AG10803 (cell line): ENCODE measurements around the gene EPB42.

Experiments
- DNase-seq: peaks from one replicate; pipeline ENCODE4 v3.0.0; 2010; ENCODE audit warnings: low read depth
- H3K4me3 ChIP-seq: 2 replicates; pipeline ENCODE4 v1.5.1; 2011; ENCODE audit warnings: mild to moderate bottlenecking, low read length, control low read depth
- TF ChIP-seq, protein P1 (sequence below): conservative IDR thresholded peaks from 2 replicates; pipeline ENCODE4 v1.5.1; 2011; ENCODE audit warnings: mild to moderate bottlenecking, low read length, control low read depth, inconsistent platforms

EPB42 gene

DNA sequence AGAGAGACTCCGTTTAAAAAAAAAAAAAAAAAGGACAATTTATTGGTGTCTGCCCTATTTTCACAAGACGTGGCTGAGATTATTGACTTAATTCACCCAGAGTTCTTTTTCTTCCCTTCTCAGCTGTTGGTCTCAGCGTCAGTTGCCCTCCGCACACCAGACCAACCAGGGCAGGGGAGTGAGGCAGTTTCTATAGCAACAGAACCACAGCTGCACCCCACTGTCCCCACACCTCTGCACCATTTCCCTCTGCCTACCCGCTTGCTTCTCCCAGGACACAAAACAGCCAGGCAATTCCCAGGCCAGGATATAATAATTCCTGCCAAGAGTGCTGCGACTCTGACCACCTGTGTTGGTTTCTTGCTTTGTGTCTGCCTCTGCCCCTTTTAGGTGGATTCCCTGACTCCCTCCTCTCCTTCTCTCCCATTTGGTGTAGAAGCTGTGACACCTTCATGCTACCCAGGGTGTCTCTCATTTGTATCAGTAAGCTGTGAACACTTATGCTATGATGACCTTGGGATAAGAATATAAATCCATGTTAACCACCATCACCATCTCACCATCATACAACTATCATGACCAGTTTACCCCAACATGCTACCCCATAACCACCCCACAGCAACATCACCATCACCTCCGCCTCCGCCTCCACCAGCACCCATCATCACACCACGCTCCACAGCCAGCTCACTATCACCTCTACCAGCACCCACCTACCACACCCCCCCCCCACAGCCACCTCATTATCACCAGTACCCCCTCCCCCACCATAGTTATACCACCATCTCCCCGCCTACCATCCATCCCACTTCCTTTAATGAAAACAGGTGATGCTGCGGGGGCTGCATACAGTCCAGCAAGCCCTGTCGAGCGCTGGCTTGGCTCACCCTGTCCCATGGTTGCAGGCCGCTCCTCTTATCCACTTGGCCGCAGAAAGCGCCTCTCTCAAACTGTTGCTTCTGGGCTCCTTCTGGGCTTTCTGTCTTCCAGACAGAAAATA lies 589 bp downstream of the EPB42 start:
- no peak overlapping the region for H3K4me3 ChIP-seq
- no peak for DNase-seq
- TF ChIP-seq, protein P1, sequence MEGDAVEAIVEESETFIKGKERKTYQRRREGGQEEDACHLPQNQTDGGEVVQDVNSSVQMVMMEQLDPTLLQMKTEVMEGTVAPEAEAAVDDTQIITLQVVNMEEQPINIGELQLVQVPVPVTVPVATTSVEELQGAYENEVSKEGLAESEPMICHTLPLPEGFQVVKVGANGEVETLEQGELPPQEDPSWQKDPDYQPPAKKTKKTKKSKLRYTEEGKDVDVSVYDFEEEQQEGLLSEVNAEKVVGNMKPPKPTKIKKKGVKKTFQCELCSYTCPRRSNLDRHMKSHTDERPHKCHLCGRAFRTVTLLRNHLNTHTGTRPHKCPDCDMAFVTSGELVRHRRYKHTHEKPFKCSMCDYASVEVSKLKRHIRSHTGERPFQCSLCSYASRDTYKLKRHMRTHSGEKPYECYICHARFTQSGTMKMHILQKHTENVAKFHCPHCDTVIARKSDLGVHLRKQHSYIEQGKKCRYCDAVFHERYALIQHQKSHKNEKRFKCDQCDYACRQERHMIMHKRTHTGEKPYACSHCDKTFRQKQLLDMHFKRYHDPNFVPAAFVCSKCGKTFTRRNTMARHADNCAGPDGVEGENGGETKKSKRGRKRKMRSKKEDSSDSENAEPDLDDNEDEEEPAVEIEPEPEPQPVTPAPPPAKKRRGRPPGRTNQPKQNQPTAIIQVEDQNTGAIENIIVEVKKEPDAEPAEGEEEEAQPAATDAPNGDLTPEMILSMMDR: no peak

DNA sequence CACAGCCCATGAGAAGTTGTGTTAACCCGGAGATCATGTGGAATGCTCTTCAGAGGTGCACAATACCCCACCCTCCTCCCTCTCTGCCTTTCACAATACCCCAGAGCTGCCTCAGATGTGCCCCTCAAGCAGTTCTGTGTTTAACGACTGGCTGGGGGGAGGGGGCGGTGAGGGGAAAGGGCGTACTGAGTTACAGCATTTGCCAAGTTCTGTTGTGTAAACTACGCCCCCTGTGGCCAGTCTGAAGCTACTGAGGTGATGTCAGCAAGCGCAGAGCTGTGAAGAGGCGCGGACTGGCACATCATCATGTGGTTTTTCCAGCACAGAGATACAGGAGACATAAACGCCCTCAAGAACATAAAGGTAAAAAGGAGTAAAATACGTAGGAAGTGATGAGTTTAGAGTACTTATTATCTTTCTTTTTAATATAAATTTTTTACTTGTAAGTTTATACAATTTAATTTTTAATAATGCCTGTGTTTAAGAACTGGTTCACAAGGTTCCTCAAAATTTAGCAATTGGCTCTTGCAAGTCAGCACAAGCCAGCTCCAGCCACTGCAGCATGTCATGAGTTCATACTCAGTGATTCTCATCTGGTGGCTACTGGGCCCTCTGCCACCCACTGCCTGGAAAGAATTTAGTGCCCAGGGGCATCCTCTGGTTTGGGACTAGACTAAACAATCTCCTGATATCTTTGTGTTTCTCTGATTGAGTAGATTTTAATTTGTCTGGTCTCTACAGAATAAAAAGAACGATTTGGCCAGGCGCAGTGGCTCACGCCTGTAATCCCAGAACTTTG lies 1.7 kb downstream of the EPB42 start:
- no peak overlapping the region for H3K4me3 ChIP-seq
- peak; percentile 40 for DNase-seq
- TF ChIP-seq, protein P1: peak; percentile 33

DNA sequence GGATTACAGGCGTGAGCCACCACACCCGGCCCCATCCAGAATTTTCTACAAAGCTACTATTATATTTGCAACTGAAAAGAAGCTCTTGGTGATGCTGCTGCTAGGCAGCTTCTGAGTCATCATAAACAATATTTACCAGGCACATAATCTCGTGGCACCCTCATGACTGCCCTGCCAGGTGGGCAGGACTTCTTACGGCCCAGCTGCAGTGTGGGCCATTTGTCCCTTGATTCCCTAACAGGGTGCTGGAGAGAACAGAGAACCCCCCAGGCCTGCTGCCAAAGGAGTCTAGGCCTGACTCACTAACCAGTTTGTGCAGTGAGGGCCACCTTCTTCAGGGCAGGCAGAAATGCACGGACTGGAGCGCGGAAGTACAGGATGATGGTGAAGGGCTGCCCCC lies 4.9 kb downstream of the EPB42 start:
- TF ChIP-seq, protein P1: no peak
- peak; percentile 10 for DNase-seq
- H3K4me3 ChIP-seq: no peak overlapping the region

DNA sequence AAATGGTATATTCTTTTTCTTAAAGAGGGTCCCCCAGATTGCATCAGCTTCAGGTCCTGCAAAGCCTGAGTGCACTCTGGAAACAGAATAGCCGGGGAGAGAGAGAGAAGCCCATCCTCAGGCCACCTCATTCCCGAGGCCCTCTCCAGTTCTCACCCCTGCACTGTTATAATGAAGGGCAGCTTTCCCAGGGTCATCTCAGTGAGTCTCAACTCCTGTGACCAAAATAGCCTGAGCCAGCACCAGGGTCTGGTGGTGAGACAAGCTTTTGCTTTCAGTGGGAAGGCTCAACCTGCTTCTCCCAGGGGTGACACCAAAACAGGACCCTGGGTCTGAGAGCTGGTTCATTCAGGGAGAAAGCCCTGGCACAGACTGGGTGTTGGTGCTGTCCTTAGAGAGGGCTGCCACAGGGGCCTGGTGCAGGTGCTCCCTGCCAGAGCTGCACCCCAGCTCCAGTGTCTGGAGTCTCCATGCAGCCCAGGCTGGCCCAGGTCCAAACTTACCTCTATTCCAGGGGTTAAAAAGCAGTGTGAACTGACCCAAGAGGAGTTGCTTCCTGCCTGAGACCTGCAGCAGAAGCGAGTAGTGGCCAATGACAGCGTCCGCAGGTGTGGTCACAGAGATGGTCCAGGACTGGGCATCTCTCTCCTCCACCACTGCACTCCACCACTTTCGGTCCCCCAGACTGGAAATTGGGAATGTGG lies 6.1 kb downstream of the EPB42 start:
- DNase-seq: no peak
- H3K4me3 ChIP-seq: no peak overlapping the region
- TF ChIP-seq, protein P1: no peak

DNA sequence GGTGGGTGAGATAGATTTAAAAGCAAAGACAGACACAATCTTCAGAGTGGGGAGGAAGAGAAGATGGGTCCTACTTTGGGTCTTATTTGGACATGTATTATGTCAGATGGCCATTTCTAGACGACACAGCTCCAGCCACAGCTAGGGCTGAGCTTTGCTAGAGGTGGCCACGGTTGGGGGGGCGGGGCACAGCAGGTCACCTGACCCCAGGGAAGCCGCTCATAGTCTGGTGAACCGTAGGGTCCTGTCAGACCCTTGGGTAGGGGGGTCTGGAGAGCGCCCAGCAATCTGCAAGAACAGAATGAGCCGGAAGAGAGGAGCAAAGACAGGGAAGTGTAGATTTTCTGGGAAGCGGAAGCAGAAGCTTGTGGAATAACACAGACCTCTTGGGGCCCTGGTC lies 6.6 kb downstream of the EPB42 start:
- DNase-seq: no peak
- TF ChIP-seq, protein P1: no peak

DNA sequence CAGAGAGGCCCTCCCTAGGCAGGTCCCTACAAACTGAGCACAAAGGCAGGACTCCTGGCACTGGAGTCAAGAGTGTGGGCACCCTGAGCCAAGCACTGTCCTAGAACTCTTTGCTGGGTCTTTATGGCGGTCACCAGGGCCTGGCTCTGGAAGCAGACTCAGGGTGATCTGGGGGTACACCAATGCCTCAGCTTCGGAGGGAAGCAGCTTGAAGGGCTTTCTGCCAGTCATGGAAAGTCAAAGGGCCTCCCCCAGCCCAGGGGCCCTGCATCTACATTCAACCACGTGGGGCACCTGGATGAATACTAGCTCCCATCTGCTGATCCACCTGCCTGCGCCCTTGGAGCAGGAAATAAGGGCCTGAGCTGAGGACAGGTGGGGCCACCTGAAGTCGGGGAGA lies 7.4 kb downstream of the EPB42 start:
- no peak for DNase-seq
- H3K4me3 ChIP-seq: no peak overlapping the region
- TF ChIP-seq, protein P1: no peak

More for the DNA sequence above, 6.6 kb downstream of the EPB42 start:
- no peak overlapping the region for H3K4me3 ChIP-seq
